MG63 (cell line): Measurements from ENCODE around the gene CCNL2. TPM values are rescaled to one million over a fixed set of nuclear protein-coding genes. Genes with fewer than 3 reads are reported as not detected.
A peak's percentile ranks its signal among the peaks of the same experiment; 100 is the strongest.
"Not testable (repeated sequence)": the region's sequence is repeated elsewhere in the genome, so short reads cannot be mapped to it uniquely, and the experiment has no call there.

Experiments used
- DNase-seq: peaks from one replicate; pipeline ENCODE4 v3.0.0-alpha.2; 2020
- H3K27me3 ChIP-seq: fragments of 250-450 bp; sonication (Bioruptor Pico); 2 replicates; pipeline ENCODE4 v1.5.1; 2020; ENCODE audit warnings: mild to moderate bottlenecking, moderate library complexity
- H3K36me3 ChIP-seq: fragments of 250-450 bp; sonication (Bioruptor Pico); 2 replicates; pipeline ENCODE4 v1.5.1; 2020; ENCODE audit warnings: mild to moderate bottlenecking, moderate library complexity
- H3K4me3 ChIP-seq: fragments of 250-450 bp; sonication (Bioruptor Pico); 2 replicates; pipeline ENCODE4 v1.5.1; 2020; ENCODE audit warnings: mild to moderate bottlenecking, moderate library complexity
- H3K9me3 ChIP-seq: fragments of 250-450 bp; sonication (Bioruptor Pico); 2 replicates; pipeline ENCODE4 v1.5.1; 2020; ENCODE audit warnings: mild to moderate bottlenecking, moderate library complexity
- total RNA-seq: library from RNA; depleted of rRNA; stranded (reverse); fragments of >200 nt; shearing (Covaris generic); gene quantifications from 2 replicates; pipeline ENCODE4 v1.2.3, GENCODE V29; 2014; ENCODE audit warnings: low replicate concordance

The CCNL2 gene
- total RNA-seq, 1 experiment from 2014 or later: 45.1 TPM

DNA sequence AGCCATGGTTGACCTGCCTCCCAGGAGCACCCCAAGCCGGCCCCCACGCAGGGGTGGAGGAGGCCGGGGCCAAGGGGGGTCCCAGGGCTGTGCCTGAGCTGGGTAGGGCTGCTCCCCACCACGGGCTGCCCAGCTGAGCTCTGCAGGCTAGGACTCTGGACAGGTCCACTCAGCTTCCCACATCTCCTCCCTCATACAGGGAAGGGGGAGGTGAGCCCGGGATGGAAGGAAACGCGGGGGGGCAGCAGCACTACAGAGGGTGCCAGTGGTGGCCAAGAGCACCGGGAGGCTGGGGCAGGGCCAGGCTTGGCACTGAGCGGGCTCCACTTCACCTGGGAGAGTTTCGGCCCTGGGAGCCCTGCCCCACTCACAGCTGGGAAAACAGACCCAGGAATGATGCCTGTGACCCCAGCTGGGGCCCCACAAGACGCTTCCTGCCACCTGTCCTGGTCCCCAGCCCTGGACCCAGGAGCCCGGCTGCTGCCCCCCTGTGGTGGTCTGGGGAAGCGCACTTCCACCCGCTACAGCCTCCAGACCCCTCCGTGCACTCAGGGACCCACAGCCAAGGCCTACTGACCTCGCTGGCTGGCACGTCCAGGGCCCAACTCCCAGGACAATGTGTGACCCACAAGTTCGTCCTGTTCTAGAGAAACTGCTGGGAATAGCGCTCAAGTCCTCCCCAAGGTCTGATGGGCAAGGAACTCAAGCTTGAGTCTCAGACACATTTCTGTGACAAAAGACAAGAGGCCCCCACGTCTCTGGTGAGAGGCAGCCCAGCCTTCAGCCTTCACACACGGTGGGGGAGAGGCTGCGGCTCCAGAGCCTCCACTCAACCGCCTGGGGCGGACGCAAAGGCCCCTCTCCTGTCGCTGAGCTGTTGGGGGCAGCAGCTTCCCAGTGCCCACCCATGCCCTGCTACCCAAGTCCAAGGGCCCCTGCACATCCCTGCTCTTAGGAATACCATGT is 27.1 kb downstream of the CCNL2 start:
- peaks cover 3% of the 10 kb centered on the region for H3K9me3 ChIP-seq
- DNase-seq: peak; percentile 63
- H3K4me3 ChIP-seq: no peak overlapping the region
- no peaks in the 10 kb centered on the region for H3K27me3 ChIP-seq
- H3K36me3 ChIP-seq: peaks cover 38% of the 10 kb centered on the region

- H3K27me3 ChIP-seq: no peaks in the 10 kb centered on the region
- no peak for DNase-seq
These were observed 27.8 kb downstream of the CCNL2 start for GRCh38 chr1:1371364-1371745.

DNA sequence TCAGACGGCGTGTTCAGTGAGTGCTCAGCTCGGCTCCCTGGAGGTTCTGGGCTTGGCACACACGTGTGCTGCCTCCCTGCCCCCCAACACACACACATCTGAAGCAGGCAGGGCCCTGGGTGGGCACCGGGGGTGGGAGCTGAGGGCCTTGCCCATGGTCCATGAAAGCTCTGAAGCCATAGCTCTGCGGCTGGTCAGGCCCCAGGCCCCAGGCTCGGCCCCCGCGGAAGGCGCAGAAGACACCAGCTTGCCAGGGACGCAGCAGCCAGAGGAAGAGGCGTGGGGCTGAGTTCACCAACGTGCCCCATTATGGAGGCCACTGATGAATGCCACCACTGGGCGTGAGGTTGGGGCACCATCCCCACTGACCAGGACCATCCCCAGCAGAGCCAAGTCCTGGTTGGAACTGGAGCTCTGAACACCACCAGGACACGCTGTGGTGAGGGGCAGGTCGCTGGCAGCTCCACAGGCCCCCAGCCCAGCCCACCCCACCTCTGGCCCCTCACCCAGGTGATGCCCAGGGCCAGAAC is 28.3 kb downstream of the CCNL2 start:
- no peak for DNase-seq
- H3K4me3 ChIP-seq: no peak overlapping the region
- H3K36me3 ChIP-seq: peaks cover 28% of the 10 kb centered on the region
- H3K27me3 ChIP-seq: no peaks in the 10 kb centered on the region
- H3K9me3 ChIP-seq: peaks cover 7% of the 10 kb centered on the region

More at GRCh38 chr1:1371364-1371745, 27.8 kb downstream of the CCNL2 start:
- Histone ChIP-seq H3K9me3 (peaks cover 5% of the 10 kb centered on the region), H3K4me3 (no peak overlapping the region), H3K36me3 (peaks cover 33% of the 10 kb centered on the region)

- H3K36me3 ChIP-seq: peaks cover 25% of the 10 kb centered on the region
- H3K9me3 ChIP-seq, H3K27me3 ChIP-seq, H3K4me3 ChIP-seq, DNase-seq: not testable (repeated sequence)
These were observed 29.0 kb downstream of the CCNL2 start for GRCh38 chr1:1370094-1370493.

- Histone ChIP-seq H3K27me3 (no peaks in the 10 kb centered on the region), H3K9me3 (peaks cover 9% of the 10 kb centered on the region), H3K36me3 (peaks cover 9% of the 10 kb centered on the region), H3K4me3 (no peak overlapping the region)
- no peak for DNase-seq
These were observed 31.8 kb downstream of the CCNL2 start for GRCh38 chr1:1367315-1367714.

- no peak for DNase-seq
- Histone ChIP-seq H3K36me3 (peaks cover 5% of the 10 kb centered on the region), H3K27me3 (no peaks in the 10 kb centered on the region), H3K9me3 (peaks cover 9% of the 10 kb centered on the region), H3K4me3 (no peak overlapping the region)
These were observed 32.5 kb downstream of the CCNL2 start for GRCh38 chr1:1366699-1367066.

DNA sequence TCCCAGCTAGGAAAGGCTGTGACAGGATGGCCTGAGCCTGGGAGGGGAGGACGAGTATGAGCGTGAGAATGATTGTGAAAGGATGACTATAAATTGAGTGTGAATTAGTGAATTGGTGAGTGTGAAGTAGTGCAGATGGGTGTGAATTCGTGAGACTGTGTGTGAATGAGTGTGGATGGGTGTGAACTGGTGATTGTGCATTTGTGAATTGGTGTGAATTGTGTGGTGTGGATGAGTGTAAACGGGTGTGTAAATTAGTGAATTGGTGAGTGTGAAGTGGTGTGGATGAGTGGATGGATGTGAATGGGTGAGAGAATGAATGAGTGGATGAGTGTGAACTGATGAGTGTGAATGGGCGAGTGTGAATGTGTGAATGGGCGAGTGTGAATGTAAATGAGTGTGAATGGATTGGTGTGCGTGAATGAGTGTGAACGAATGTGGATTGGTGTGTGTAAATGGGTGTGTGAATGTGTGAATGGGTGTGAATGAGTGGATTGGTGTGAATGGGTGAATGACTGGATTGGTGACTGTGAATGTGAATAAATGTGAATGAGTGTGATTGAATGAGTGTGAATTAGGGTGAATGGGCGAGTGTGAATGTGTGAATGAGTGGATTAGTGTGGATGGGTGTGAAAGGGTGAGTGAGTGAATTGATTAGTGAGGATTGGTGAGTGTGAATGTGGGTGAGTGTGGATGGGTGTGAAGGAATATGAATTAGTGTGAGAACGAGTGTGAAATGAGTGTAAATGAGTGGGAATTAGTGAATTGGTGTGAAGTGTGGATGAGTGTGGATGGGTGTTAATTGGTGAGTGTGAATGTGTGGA is 33.0 kb downstream of the CCNL2 start:
- H3K4me3 ChIP-seq: no peak overlapping the region
- DNase-seq: no peak
- no peaks in the 10 kb centered on the region for H3K36me3 ChIP-seq
- peaks cover 9% of the 10 kb centered on the region for H3K9me3 ChIP-seq
- H3K27me3 ChIP-seq: no peaks in the 10 kb centered on the region

- Histone ChIP-seq H3K4me3 (no peak overlapping the region), H3K36me3 (no peaks in the 10 kb centered on the region), H3K9me3 (peaks cover 9% of the 10 kb centered on the region), H3K27me3 (no peaks in the 10 kb centered on the region)
- DNase-seq: no peak
These were observed 34.9 kb downstream of the CCNL2 start for GRCh38 chr1:1364266-1364665.

GRCh38 chr1:1361982-1362423 is 37.1 kb downstream of the CCNL2 start:
- H3K9me3 ChIP-seq: peaks cover 5% of the 10 kb centered on the region
- peak; percentile 87 for DNase-seq
- no peaks in the 10 kb centered on the region for H3K27me3 ChIP-seq
- peak overlapping the region; percentile 19 for H3K4me3 ChIP-seq
- peaks cover under 1% of the 10 kb centered on the region for H3K36me3 ChIP-seq

DNA sequence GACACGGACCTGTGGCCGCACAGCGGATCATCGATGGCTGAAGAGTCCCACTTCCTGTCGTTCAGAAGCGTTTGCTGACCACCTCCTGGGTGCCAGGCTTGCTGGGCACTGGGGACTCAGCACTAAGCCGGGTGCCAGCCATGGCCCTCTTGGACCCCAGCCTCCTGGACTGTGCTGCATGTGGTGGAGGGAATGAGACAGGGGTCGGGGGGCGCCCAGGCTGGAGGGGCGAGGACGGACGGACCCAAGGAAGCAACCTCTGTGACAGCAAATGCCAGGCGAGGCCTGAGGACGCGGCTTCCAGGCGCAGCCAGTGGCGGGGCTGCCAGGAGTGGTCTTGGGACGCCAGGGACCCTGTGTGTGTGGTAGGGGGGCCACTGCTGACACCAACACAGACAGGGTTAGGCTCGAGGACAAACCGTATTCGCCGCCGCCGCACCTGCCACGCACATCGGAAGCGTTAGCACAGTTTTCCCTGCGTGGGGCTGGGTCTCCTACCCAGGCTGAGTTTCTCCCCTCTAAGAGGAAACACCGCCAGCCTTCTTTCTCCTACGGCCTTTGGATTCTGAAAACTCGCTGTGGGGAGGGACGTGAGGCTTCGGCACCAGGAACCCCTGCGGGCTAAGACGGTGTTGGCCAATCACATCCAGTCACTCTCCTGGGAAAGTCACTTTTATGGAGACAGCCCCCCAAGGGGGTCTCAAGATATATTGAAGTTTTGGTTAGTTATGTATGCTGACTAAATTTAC is 37.7 kb downstream of the CCNL2 start:
- DNase-seq: no peak
- peaks cover 4% of the 10 kb centered on the region for H3K36me3 ChIP-seq
- no peaks in the 10 kb centered on the region for H3K27me3 ChIP-seq
- peak overlapping the region; percentile 19 for H3K4me3 ChIP-seq
- H3K9me3 ChIP-seq: peaks cover 3% of the 10 kb centered on the region

DNA sequence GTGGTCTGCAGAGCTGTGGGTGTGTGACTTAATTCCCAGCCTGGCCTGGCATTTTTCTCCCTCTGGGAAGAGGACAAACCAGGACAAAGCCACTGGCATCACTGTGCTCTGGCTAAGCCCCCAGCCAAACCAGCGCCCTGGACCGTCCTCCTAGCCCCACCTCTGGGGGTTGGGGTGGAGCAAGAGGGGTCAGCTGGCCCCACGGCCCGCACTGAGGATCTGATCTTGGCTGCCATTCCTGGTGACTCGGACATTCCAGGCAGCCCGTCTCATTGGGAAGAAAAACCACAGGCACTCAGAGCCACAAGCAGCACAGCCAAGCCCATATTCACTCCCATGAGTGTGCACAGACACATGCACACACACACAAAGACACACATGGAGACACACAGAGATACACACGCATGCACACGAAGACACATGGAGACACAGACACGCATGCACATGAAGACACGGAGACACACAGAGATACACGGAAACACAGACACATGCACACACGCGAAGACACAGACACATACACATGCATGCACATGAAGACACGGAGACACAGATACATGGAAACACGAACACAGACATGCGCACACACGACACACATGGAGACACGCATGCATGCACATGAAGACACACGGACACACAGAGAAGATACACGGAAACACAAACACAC is 38.5 kb downstream of the CCNL2 start:
- H3K27me3 ChIP-seq: no peaks in the 10 kb centered on the region
- H3K36me3 ChIP-seq: peaks cover 4% of the 10 kb centered on the region
- peak; percentile 98 for DNase-seq
- H3K4me3 ChIP-seq: peak overlapping the region; percentile 19
- H3K9me3 ChIP-seq: no peaks in the 10 kb centered on the region

- Histone ChIP-seq H3K36me3 (peaks cover 4% of the 10 kb centered on the region), H3K9me3 (no peaks in the 10 kb centered on the region), H3K27me3 (no peaks in the 10 kb centered on the region), H3K4me3 (peak overlapping the region; percentile 91)
- peak; percentile 78 for DNase-seq
These were observed 39.3 kb downstream of the CCNL2 start for GRCh38 chr1:1359664-1360468.

DNA sequence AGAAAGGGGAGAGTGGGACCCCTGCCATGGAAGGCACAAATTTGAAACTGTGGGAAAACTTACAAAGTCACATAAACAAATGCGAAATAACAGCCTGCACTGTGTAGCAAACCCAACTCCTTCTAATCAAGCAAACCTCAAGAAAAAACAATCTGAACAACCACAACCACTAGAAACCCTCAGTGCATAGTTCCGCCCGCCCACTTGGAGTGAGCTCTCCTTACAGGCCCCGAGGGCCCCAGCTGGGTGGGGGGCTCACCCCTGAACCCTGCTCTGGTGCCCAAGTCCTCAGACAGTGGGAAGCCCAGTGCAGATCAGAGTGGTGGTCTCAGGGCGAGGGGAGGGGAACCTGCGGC is 39.8 kb downstream of the CCNL2 start:
- Histone ChIP-seq H3K36me3 (peaks cover 8% of the 10 kb centered on the region), H3K9me3 (no peaks in the 10 kb centered on the region), H3K4me3 (peak overlapping the region; percentile 91), H3K27me3 (no peaks in the 10 kb centered on the region)
- peak; percentile 59 for DNase-seq

DNA sequence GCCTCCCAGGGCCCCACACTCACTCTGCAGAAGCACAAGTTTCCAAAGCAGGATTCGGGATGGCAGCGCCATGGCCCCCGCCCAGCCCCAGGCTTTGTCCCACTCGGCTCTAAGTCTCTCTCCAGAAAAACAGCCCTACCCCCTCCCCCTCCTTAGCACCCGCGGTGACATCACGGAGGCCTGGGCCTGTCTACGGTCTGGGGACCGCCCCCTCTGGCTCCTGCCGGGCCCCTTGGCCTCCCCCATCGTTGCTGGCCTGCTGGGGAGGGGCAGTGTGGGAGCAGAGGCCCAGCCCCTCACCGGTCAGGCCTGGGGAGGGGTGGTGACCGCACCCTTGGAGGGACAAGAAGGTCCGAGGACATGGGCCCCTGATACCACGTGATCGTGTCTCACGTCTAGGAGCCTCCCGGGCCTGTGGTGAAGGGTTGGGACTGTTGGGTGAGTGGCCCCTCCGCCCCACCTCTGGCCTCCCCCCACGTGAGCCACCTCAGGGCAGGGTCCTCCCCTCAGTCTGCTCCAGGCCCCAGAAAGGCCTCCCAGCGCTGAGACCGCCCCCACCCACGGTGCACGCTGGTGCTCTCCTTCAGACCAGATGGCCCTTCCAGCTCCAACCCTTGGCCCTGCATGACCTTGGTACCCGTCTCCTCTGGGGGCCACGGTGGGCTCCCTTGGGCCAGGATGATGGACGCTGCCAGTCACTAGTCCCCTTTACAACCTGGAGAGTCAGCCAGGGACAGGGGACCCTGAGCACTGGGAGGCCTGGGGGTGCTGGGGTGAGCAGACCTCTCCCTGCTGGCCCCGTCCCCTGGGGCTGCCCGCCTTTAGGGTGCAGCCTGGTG is 40.5 kb downstream of the CCNL2 start, which contains the start of gene MXRA8:
TSS of gene MXRA8 (minus strand) at position 123 of the 839 bp plus-strand sequence. CDS start at position 72, 51 bp downstream.
- DNase-seq: peak; percentile 99
- no peaks in the 10 kb centered on the region for H3K27me3 ChIP-seq
- H3K9me3 ChIP-seq: no peaks in the 10 kb centered on the region
- peaks cover 14% of the 10 kb centered on the region for H3K36me3 ChIP-seq
- H3K4me3 ChIP-seq: peak within 1 kb of the TSS; percentile 91
